HEK293 (cell line): ENCODE measurements around the gene TLE6.
A peak's percentile ranks its signal among the peaks of the same experiment; 100 is the strongest.

ENCODE experiments used
- EGR2 ChIP-seq: fragments of 450-650 bp; formaldehyde crosslinking; IDR thresholded peaks from 2 replicates; pipeline ENCODE4 v1.5.1; 2016; ENCODE audit warnings: low read depth, missing biosample characterization, missing genetic modification characterization
- KLF1 ChIP-seq: fragments of 450-650 bp; formaldehyde crosslinking; IDR thresholded peaks from 2 replicates; pipeline ENCODE4 v1.5.1; 2016; ENCODE audit warnings: missing biosample characterization, missing genetic modification characterization
- MEIS1 ChIP-seq: sonication (generic); formaldehyde crosslinking; IDR thresholded peaks from 2 replicates; pipeline ENCODE4 v1.8.1; 2022; ENCODE audit warnings: missing genetic modification reagents, mild to moderate bottlenecking, borderline replicate concordance
- SALL2 ChIP-seq: fragments of 450-650 bp; formaldehyde crosslinking; IDR thresholded peaks from 2 replicates; pipeline ENCODE4 v1.5.0; 2017; ENCODE audit warnings: missing biosample characterization, mild to moderate bottlenecking, missing genetic modification characterization, borderline replicate concordance
- ZNF132 ChIP-seq: fragments of 450-650 bp; formaldehyde crosslinking; IDR thresholded peaks from 2 replicates; pipeline ENCODE4 v1.5.1; 2017; ENCODE audit warnings: missing biosample characterization, missing genetic modification characterization, borderline replicate concordance
- ZNF175 ChIP-seq: fragments of 450-650 bp; formaldehyde crosslinking; IDR thresholded peaks from 2 replicates; pipeline ENCODE4 v1.5.1; 2016; ENCODE audit warnings: missing biosample characterization, missing genetic modification characterization
- ZNF223 ChIP-seq: fragments of 450-650 bp; formaldehyde crosslinking; IDR thresholded peaks from 2 replicates; pipeline ENCODE4 v1.5.1; 2016; ENCODE audit warnings: missing biosample characterization, missing genetic modification characterization
- ZNF23 ChIP-seq: fragments of 450-650 bp; formaldehyde crosslinking; IDR thresholded peaks from 2 replicates; pipeline ENCODE4 v1.5.1; 2016; ENCODE audit warnings: missing biosample characterization, missing genetic modification characterization, borderline replicate concordance
- ZNF266 ChIP-seq: fragments of 450-650 bp; formaldehyde crosslinking; IDR thresholded peaks from 2 replicates; pipeline ENCODE4 v1.5.1; 2016; ENCODE audit warnings: missing biosample characterization, missing genetic modification characterization, low read depth
- ZNF341 ChIP-seq: fragments of 450-650 bp; formaldehyde crosslinking; IDR thresholded peaks from 2 replicates; pipeline ENCODE4; 2016; ENCODE audit warnings: low read depth, missing biosample characterization, missing genetic modification characterization
- ZNF423 ChIP-seq: fragments of 450-650 bp; formaldehyde crosslinking; IDR thresholded peaks from 2 replicates; pipeline ENCODE4 v1.5.1; 2016; ENCODE audit warnings: missing biosample characterization, missing genetic modification characterization
- ZNF623 ChIP-seq: fragments of 450-650 bp; formaldehyde crosslinking; IDR thresholded peaks from 2 replicates; pipeline ENCODE4 v1.5.1; 2016; ENCODE audit warnings: missing biosample characterization, missing genetic modification characterization
- ZNF658 ChIP-seq: fragments of 450-650 bp; formaldehyde crosslinking; IDR thresholded peaks from 2 replicates; pipeline ENCODE4; 2016; ENCODE audit warnings: missing biosample characterization, missing genetic modification characterization
- ZNF830 ChIP-seq: fragments of 450-650 bp; IDR thresholded peaks from 2 replicates; pipeline ENCODE4 v1.5.0; 2018; ENCODE audit warnings: missing biosample characterization, missing genetic modification characterization, low read depth, mild to moderate bottlenecking, moderate library complexity
- ZNF837 ChIP-seq: fragments of 450-650 bp; formaldehyde crosslinking; IDR thresholded peaks from 2 replicates; pipeline ENCODE4 v1.5.1; 2016; ENCODE audit warnings: missing biosample characterization, missing genetic modification characterization
- TF ChIP-seq, protein P1 (sequence below): fragments of 450-650 bp; formaldehyde crosslinking; IDR thresholded peaks from 2 replicates; pipeline ENCODE4 v1.5.1; 2017; ENCODE audit warnings: missing biosample characterization, missing genetic modification characterization
- TF ChIP-seq, protein P2 (sequence below): fragments of 450-650 bp; formaldehyde crosslinking; IDR thresholded peaks from 2 replicates; pipeline ENCODE4 v1.5.1; 2016; ENCODE audit warnings: missing biosample characterization, missing genetic modification characterization
- TF ChIP-seq, protein P3 (sequence below): fragments of 450-650 bp; formaldehyde crosslinking; IDR thresholded peaks from 2 replicates; pipeline ENCODE4 v1.5.1; 2016; ENCODE audit warnings: missing biosample characterization, missing genetic modification characterization, low read depth
- TF ChIP-seq, protein P4 (sequence below): fragments of 450-650 bp; formaldehyde crosslinking; conservative IDR thresholded peaks from 2 replicates; pipeline ENCODE4 v1.5.1; 2016; ENCODE audit warnings: low read depth, missing biosample characterization, missing genetic modification characterization
- TF ChIP-seq, protein P5 (sequence below): fragments of 450-650 bp; formaldehyde crosslinking; IDR thresholded peaks from 2 replicates; pipeline ENCODE4 v1.5.1; 2016; ENCODE audit warnings: missing biosample characterization, missing genetic modification characterization, borderline replicate concordance
- TF ChIP-seq, protein P6 (sequence below): fragments of 450-650 bp; formaldehyde crosslinking; IDR thresholded peaks from 2 replicates; pipeline ENCODE4 v1.5.1; 2017; ENCODE audit warnings: missing biosample characterization, mild to moderate bottlenecking, missing genetic modification characterization, moderate library complexity

TLE6 gene

DNA sequence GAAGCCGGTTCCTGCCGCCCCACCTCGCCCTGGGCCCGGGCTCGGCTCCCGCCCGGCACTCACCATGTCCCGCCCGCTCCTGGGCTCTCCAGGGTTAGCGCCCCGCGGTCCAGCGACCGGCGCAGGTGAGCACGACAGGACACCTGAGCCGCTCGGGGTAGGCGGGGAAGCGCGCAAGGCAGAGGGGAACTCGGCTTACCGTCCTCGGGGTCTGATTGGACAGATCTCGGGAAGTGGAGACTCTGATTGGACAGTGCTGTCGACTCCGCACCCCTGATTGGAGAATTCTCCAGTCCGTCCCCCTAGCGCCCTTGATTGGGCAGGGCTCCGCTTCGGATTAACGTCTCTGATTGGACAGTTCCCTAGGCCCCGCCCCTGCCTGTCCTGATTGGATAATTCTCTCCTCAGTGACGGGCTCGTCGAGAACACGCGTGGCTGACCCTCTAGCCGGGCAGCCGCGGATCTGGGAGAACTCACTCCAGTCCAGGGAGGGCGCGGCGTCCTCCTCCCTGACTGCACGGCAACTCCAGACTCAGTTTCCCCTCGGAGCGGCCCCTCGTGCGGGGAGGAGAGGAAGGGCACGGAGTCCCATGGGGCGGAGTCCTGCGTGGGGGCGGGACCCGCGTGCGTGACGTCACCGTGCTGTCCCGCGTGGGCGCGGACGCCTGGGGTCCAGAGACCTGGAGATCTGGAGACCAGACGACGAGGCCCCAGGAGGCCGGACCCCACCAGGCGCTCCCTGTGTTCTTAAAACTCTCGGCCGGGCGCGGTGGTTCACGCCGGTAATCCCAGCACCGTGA is 32.4 kb upstream of the TLE6 start, which contains the start of gene ZNF77 (continued):
- TF ChIP-seq, protein P1, sequence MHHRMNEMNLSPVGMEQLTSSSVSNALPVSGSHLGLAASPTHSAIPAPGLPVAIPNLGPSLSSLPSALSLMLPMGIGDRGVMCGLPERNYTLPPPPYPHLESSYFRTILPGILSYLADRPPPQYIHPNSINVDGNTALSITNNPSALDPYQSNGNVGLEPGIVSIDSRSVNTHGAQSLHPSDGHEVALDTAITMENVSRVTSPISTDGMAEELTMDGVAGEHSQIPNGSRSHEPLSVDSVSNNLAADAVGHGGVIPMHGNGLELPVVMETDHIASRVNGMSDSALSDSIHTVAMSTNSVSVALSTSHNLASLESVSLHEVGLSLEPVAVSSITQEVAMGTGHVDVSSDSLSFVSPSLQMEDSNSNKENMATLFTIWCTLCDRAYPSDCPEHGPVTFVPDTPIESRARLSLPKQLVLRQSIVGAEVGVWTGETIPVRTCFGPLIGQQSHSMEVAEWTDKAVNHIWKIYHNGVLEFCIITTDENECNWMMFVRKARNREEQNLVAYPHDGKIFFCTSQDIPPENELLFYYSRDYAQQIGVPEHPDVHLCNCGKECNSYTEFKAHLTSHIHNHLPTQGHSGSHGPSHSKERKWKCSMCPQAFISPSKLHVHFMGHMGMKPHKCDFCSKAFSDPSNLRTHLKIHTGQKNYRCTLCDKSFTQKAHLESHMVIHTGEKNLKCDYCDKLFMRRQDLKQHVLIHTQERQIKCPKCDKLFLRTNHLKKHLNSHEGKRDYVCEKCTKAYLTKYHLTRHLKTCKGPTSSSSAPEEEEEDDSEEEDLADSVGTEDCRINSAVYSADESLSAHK (tag by site-specific recombination), result 0 out of 2 replicates have a peak, but pooled peaks have one; percentile 47
- TF ChIP-seq EGR2 (tag by site-specific recombination) (peak; percentile 71), ZNF423 (tag by site-specific recombination) (no peak), ZNF23 (no peak), SALL2 (tag by site-specific recombination) (no peak), ZNF175 (tag by site-specific recombination) (no peak), ZNF623 (tag by site-specific recombination) (0 out of 2 replicates have a peak, but pooled peaks have one; percentile 11), ZNF341 (peak; percentile 39; the same call in 1 of the 2 replicates), ZNF658 (no peak), ZNF266 (peak; percentile 9; the same call in 1 of the 2 replicates), ZNF223 (tag by site-specific recombination) (no peak), ZNF837 (tag by site-specific recombination) (no peak), KLF1 (tag by site-specific recombination) (peak; percentile 78), ZNF830 (no peak), ZNF132 (tag by site-specific recombination) (no peak), MEIS1 (CRISPR knock-in tag) (no peak)
- TF ChIP-seq, protein P2, sequence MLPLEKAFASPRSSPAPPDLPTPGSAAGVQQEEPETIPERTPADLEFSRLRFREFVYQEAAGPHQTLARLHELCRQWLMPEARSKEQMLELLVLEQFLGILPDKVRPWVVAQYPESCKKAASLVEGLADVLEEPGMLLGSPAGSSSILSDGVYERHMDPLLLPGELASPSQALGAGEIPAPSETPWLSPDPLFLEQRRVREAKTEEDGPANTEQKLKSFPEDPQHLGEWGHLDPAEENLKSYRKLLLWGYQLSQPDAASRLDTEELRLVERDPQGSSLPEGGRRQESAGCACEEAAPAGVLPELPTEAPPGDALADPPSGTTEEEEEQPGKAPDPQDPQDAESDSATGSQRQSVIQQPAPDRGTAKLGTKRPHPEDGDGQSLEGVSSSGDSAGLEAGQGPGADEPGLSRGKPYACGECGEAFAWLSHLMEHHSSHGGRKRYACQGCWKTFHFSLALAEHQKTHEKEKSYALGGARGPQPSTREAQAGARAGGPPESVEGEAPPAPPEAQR, result no peak
- TF ChIP-seq, protein P3, sequence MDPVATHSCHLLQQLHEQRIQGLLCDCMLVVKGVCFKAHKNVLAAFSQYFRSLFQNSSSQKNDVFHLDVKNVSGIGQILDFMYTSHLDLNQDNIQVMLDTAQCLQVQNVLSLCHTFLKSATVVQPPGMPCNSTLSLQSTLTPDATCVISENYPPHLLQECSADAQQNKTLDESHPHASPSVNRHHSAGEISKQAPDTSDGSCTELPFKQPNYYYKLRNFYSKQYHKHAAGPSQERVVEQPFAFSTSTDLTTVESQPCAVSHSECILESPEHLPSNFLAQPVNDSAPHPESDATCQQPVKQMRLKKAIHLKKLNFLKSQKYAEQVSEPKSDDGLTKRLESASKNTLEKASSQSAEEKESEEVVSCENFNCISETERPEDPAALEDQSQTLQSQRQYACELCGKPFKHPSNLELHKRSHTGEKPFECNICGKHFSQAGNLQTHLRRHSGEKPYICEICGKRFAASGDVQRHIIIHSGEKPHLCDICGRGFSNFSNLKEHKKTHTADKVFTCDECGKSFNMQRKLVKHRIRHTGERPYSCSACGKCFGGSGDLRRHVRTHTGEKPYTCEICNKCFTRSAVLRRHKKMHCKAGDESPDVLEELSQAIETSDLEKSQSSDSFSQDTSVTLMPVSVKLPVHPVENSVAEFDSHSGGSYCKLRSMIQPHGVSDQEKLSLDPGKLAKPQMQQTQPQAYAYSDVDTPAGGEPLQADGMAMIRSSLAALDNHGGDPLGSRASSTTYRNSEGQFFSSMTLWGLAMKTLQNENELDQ, result no peak
- TF ChIP-seq, protein P4, sequence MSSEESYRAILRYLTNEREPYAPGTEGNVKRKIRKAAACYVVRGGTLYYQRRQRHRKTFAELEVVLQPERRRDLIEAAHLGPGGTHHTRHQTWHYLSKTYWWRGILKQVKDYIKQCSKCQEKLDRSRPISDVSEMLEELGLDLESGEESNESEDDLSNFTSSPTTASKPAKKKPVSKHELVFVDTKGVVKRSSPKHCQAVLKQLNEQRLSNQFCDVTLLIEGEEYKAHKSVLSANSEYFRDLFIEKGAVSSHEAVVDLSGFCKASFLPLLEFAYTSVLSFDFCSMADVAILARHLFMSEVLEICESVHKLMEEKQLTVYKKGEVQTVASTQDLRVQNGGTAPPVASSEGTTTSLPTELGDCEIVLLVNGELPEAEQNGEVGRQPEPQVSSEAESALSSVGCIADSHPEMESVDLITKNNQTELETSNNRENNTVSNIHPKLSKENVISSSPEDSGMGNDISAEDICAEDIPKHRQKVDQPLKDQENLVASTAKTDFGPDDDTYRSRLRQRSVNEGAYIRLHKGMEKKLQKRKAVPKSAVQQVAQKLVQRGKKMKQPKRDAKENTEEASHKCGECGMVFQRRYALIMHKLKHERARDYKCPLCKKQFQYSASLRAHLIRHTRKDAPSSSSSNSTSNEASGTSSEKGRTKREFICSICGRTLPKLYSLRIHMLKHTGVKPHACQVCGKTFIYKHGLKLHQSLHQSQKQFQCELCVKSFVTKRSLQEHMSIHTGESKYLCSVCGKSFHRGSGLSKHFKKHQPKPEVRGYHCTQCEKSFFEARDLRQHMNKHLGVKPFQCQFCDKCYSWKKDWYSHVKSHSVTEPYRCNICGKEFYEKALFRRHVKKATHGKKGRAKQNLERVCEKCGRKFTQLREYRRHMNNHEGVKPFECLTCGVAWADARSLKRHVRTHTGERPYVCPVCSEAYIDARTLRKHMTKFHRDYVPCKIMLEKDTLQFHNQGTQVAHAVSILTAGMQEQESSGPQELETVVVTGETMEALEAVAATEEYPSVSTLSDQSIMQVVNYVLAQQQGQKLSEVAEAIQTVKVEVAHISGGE (tag by site-specific recombination), result no peak; the same call in 1 of the 2 replicates
- TF ChIP-seq, protein P5, sequence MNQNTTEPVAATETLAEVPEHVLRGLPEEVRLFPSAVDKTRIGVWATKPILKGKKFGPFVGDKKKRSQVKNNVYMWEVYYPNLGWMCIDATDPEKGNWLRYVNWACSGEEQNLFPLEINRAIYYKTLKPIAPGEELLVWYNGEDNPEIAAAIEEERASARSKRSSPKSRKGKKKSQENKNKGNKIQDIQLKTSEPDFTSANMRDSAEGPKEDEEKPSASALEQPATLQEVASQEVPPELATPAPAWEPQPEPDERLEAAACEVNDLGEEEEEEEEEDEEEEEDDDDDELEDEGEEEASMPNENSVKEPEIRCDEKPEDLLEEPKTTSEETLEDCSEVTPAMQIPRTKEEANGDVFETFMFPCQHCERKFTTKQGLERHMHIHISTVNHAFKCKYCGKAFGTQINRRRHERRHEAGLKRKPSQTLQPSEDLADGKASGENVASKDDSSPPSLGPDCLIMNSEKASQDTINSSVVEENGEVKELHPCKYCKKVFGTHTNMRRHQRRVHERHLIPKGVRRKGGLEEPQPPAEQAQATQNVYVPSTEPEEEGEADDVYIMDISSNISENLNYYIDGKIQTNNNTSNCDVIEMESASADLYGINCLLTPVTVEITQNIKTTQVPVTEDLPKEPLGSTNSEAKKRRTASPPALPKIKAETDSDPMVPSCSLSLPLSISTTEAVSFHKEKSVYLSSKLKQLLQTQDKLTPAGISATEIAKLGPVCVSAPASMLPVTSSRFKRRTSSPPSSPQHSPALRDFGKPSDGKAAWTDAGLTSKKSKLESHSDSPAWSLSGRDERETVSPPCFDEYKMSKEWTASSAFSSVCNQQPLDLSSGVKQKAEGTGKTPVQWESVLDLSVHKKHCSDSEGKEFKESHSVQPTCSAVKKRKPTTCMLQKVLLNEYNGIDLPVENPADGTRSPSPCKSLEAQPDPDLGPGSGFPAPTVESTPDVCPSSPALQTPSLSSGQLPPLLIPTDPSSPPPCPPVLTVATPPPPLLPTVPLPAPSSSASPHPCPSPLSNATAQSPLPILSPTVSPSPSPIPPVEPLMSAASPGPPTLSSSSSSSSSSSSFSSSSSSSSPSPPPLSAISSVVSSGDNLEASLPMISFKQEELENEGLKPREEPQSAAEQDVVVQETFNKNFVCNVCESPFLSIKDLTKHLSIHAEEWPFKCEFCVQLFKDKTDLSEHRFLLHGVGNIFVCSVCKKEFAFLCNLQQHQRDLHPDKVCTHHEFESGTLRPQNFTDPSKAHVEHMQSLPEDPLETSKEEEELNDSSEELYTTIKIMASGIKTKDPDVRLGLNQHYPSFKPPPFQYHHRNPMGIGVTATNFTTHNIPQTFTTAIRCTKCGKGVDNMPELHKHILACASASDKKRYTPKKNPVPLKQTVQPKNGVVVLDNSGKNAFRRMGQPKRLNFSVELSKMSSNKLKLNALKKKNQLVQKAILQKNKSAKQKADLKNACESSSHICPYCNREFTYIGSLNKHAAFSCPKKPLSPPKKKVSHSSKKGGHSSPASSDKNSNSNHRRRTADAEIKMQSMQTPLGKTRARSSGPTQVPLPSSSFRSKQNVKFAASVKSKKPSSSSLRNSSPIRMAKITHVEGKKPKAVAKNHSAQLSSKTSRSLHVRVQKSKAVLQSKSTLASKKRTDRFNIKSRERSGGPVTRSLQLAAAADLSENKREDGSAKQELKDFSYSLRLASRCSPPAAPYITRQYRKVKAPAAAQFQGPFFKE (tag by site-specific recombination), result no peak
- TF ChIP-seq, protein P6, sequence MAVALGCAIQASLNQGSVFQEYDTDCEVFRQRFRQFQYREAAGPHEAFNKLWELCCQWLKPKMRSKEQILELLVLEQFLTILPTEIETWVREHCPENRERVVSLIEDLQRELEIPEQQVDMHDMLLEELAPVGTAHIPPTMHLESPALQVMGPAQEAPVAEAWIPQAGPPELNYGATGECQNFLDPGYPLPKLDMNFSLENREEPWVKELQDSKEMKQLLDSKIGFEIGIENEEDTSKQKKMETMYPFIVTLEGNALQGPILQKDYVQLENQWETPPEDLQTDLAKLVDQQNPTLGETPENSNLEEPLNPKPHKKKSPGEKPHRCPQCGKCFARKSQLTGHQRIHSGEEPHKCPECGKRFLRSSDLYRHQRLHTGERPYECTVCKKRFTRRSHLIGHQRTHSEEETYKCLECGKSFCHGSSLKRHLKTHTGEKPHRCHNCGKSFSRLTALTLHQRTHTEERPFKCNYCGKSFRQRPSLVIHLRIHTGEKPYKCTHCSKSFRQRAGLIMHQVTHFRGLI, result no peak
